K562 (cell line): ENCODE measurements around the gene SORT1. TPM values are rescaled to one million over a fixed set of nuclear protein-coding genes. Genes with fewer than 3 reads are reported as not detected.
A peak's percentile ranks its signal among the peaks of the same experiment; 100 is the strongest.

Source experiments
- HMG20A ChIP-seq: fragments of 450-650 bp; formaldehyde crosslinking; conservative IDR thresholded peaks from 2 replicates; pipeline ENCODE4 v1.4.0; 2020; ENCODE audit warnings: mild to moderate bottlenecking, mixed read lengths
- NR2C2 ChIP-seq, 2 experiments: fragments of 200-800 bp in 1 of 2; sonication (Bioruptor generic) in 1 of 2; sonication (generic) in 1 of 2; formaldehyde crosslinking in 1 of 2; IDR thresholded peaks; 2 replicates each; pipeline versions ENCODE4 v1.6.1 to v1.8.0; 2016 to 2022; ENCODE audit warnings: mild to moderate bottlenecking in 1 of 2, missing compliant biosample characterization in 1 of 2, missing genetic modification characterization in 1 of 2, missing genetic modification reagents in 1 of 2
- SMARCC2 ChIP-seq: fragments of 450-650 bp; IDR thresholded peaks from 2 replicates; pipeline ENCODE4 v1.6.1; 2017; ENCODE audit warnings: antibody characterized with exemption, moderate library complexity, mild to moderate bottlenecking, low read depth
- ZNF24 ChIP-seq: fragments of 450-650 bp; IDR thresholded peaks from 2 replicates; pipeline ENCODE4 v1.6.1; 2016
- polyA plus RNA-seq, 8 experiments: library from polyadenylated mRNA; depleted of rRNA in 4 of 8; stranded (reverse) in 5 of 8; unstranded in 3 of 8; fragments of >200 nt; fragmentation: Nextera tagmentation in 2 of 8; fragmentation: Illumina TruSeq in 1 of 8; extraction: Ambion mirVana in 2 of 8; extraction: Trizol in 1 of 8; gene quantifications; 2 replicates each; pipeline versions ENCODE4 v1.2.1 to v1.2.3, GENCODE V29; 2011 to 2014; ENCODE audit warnings: inconsistent platforms in 1 of 8, missing spikeins in 1 of 8
- total RNA-seq, 7 experiments: library from RNA; depleted of rRNA in 6 of 7; stranded (reverse); fragments of >200 nt in 6 of 7; fragmentation: Illumina TruSeq in 2 of 7; extraction: Trizol in 2 of 7; gene quantifications; 2 replicates each; pipeline versions ENCODE4 v1.2.1 to v1.2.3, GENCODE V29; 2011 to 2021; ENCODE audit warnings: low replicate concordance in 1 of 7
- TF ChIP-seq, protein P1 (sequence below), 2 experiments: fragments of 450-650 bp in 1 of 2; sonication (generic) in 1 of 2; formaldehyde crosslinking in 1 of 2; IDR thresholded peaks; 2 replicates each; pipeline versions ENCODE4 v1.7.1 to v1.9.0; 2016 to 2022; ENCODE audit warnings: inconsistent platforms in 1 of 2, mild to moderate bottlenecking in 1 of 2, missing genetic modification reagents in 1 of 2
- TF ChIP-seq, protein P2 (sequence below), 3 experiments: IDR thresholded peaks in 2 of 3; conservative IDR thresholded peaks in 1 of 3; 2 replicates each; pipeline ENCODE4 v1.5.1; 2011 to 2012; ENCODE audit warnings: low read length in 3 of 3, mild to moderate bottlenecking in 3 of 3, control low read depth in 2 of 3, improper control_type of control experiment in 1 of 3, inconsistent platforms in 1 of 3, low read depth in 1 of 3, mixed read lengths in 1 of 3, moderate library complexity in 1 of 3; ENCODE audit not compliant: insufficient read depth in 2 of 3
- TF ChIP-seq, protein P3 (sequence below), 3 experiments: fragments of 200-800 bp in 1 of 3; sonication (Bioruptor generic) in 1 of 3; sonication (generic) in 1 of 3; formaldehyde crosslinking in 1 of 3; IDR thresholded peaks; 2 replicates each; pipeline versions ENCODE4 v1.6.1 to v1.8.0; 2016 to 2022; ENCODE audit warnings: mild to moderate bottlenecking in 2 of 3, missing compliant biosample characterization in 2 of 3, missing genetic modification characterization in 2 of 3, missing genetic modification reagents in 1 of 3
- TF ChIP-seq, protein P4 (sequence below), 2 experiments: fragments of 150-350 bp in 1 of 2; IDR thresholded peaks; 2 replicates each; pipeline ENCODE4 v1.6.1; 2012 to 2016; ENCODE audit warnings: low read depth in 2 of 2, low read length in 2 of 2, mild to moderate bottlenecking in 1 of 2, moderate library complexity in 1 of 2

Gene SORT1
- total and polyA plus RNA-seq, 9 of the 15 experiments (the other 6 are each of a cell fraction or from before 2014, with no cell fraction given) = 27.4 to 112 (median 65.0) TPM

DNA sequence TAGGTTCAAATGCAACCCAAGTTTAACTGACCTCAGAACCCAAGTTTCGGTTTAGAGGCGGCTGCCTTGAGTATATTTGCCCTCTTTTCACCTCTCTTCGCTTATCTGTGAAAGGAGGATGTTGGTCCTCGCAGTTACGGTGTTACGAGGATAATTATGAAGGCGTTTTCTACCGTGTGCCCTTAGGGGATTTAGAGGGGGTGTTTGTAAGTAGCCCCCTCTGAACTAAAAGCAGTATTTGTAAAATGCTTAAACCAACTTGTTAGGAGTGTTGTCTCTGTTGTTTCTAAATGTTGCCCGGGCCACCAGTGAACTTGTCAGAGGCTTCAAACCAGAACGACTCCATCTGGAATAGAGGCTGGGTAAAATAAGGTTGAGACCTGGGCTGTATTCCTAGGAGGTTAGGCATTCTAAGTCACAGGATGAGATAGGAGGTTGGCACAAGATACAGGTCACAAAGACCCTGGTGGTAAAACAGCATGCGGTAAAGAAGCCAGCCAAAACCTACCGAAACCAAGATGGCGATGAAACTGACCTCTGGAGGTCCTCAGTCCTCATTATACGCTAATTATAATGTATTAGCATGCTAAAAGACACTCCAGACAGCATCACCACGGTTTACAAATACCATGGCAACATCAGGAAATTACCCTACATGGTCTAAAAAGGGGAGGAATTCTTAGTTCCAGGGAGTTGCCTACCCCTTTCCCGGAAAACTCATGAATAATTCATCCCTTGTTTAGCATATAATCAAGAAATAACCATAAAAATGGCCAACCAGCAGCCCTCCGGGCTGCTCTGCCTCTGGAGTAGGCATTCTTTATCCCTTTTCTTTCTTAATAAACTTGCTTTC lies 113.7 kb downstream of the SORT1 start (continued):
- TF ChIP-seq, protein P1, sequence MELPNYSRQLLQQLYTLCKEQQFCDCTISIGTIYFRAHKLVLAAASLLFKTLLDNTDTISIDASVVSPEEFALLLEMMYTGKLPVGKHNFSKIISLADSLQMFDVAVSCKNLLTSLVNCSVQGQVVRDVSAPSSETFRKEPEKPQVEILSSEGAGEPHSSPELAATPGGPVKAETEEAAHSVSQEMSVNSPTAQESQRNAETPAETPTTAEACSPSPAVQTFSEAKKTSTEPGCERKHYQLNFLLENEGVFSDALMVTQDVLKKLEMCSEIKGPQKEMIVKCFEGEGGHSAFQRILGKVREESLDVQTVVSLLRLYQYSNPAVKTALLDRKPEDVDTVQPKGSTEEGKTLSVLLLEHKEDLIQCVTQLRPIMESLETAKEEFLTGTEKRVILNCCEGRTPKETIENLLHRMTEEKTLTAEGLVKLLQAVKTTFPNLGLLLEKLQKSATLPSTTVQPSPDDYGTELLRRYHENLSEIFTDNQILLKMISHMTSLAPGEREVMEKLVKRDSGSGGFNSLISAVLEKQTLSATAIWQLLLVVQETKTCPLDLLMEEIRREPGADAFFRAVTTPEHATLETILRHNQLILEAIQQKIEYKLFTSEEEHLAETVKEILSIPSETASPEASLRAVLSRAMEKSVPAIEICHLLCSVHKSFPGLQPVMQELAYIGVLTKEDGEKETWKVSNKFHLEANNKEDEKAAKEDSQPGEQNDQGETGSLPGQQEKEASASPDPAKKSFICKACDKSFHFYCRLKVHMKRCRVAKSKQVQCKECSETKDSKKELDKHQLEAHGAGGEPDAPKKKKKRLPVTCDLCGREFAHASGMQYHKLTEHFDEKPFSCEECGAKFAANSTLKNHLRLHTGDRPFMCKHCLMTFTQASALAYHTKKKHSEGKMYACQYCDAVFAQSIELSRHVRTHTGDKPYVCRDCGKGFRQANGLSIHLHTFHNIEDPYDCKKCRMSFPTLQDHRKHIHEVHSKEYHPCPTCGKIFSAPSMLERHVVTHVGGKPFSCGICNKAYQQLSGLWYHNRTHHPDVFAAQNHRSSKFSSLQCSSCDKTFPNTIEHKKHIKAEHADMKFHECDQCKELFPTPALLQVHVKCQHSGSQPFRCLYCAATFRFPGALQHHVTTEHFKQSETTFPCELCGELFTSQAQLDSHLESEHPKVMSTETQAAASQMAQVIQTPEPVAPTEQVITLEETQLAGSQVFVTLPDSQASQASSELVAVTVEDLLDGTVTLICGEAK (IDR thresholded peaks at IDR 0.05) = no peak; the same call in 1 of the 2 replicates
- TF ChIP-seq, protein P1 (CRISPR knock-in tag; IDR thresholded peaks at IDR 0.05) = no peak
- TF ChIP-seq, protein P2, sequence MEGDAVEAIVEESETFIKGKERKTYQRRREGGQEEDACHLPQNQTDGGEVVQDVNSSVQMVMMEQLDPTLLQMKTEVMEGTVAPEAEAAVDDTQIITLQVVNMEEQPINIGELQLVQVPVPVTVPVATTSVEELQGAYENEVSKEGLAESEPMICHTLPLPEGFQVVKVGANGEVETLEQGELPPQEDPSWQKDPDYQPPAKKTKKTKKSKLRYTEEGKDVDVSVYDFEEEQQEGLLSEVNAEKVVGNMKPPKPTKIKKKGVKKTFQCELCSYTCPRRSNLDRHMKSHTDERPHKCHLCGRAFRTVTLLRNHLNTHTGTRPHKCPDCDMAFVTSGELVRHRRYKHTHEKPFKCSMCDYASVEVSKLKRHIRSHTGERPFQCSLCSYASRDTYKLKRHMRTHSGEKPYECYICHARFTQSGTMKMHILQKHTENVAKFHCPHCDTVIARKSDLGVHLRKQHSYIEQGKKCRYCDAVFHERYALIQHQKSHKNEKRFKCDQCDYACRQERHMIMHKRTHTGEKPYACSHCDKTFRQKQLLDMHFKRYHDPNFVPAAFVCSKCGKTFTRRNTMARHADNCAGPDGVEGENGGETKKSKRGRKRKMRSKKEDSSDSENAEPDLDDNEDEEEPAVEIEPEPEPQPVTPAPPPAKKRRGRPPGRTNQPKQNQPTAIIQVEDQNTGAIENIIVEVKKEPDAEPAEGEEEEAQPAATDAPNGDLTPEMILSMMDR (IDR thresholded peaks at IDR 0.05 in 2 of 3, conservative IDR thresholded peaks at IDR 0.05 in 1 of 3; ENCODE audit: insufficient read depth in 2 of 3, low read depth in 1 of 3, low read length in 3 of 3) = no peak
- 0 out of 2 replicates have a peak, but pooled peaks have one; percentile 65 for TF ChIP-seq SMARCC2
- TF ChIP-seq HMG20A (CRISPR knock-in tag) = no peak
- TF ChIP-seq, protein P3, sequence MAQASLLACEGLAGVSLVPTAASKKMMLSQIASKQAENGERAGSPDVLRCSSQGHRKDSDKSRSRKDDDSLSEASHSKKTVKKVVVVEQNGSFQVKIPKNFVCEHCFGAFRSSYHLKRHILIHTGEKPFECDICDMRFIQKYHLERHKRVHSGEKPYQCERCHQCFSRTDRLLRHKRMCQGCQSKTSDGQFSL (CRISPR knock-in tag; IDR thresholded peaks at IDR 0.05) = no peak
- TF ChIP-seq, protein P3 (tag; IDR thresholded peaks at IDR 0.05) = peak in 1 of 2 experiments; percentile 52; a peak in 1 of 4 replicates
- TF ChIP-seq, protein P4, sequence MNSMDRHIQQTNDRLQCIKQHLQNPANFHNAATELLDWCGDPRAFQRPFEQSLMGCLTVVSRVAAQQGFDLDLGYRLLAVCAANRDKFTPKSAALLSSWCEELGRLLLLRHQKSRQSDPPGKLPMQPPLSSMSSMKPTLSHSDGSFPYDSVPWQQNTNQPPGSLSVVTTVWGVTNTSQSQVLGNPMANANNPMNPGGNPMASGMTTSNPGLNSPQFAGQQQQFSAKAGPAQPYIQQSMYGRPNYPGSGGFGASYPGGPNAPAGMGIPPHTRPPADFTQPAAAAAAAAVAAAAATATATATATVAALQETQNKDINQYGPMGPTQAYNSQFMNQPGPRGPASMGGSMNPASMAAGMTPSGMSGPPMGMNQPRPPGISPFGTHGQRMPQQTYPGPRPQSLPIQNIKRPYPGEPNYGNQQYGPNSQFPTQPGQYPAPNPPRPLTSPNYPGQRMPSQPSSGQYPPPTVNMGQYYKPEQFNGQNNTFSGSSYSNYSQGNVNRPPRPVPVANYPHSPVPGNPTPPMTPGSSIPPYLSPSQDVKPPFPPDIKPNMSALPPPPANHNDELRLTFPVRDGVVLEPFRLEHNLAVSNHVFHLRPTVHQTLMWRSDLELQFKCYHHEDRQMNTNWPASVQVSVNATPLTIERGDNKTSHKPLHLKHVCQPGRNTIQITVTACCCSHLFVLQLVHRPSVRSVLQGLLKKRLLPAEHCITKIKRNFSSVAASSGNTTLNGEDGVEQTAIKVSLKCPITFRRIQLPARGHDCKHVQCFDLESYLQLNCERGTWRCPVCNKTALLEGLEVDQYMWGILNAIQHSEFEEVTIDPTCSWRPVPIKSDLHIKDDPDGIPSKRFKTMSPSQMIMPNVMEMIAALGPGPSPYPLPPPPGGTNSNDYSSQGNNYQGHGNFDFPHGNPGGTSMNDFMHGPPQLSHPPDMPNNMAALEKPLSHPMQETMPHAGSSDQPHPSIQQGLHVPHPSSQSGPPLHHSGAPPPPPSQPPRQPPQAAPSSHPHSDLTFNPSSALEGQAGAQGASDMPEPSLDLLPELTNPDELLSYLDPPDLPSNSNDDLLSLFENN (IDR thresholded peaks at IDR 0.05; ENCODE audit: low read depth in 2 of 2, low read length in 2 of 2) = no peak
- TF ChIP-seq NR2C2 (CRISPR knock-in tag; IDR thresholded peaks at IDR 0.05) = no peak
- peak; percentile 64 for TF ChIP-seq NR2C2 (tag; IDR thresholded peaks at IDR 0.05)
- TF ChIP-seq ZNF24 = no peak
